HepG2 (cell line): ENCODE data around the gene SSMEM1. TPM values are rescaled to one million over a fixed set of nuclear protein-coding genes. Genes with fewer than 3 reads are reported as not detected.

Experiments
- CHD2 ChIP-seq: IDR thresholded peaks from 2 replicates; pipeline ENCODE4 v1.6.1; 2011; ENCODE audit warnings: low read depth, low read length, improper control_type of control experiment
- GATAD1 ChIP-seq: IDR thresholded peaks from 2 replicates; pipeline ENCODE4 v1.6.1; 2016; ENCODE audit warnings: missing genetic modification reagents, missing compliant biosample characterization
- JARID2 ChIP-seq: sonication (generic); formaldehyde crosslinking; IDR thresholded peaks from 2 replicates; pipeline ENCODE4 v1.8.1; 2023; ENCODE audit warnings: missing genetic modification reagents, inconsistent platforms; ENCODE audit not compliant: insufficient replicate concordance
- KMT2A ChIP-seq: sonication (generic); formaldehyde crosslinking; IDR thresholded peaks from 2 replicates; pipeline ENCODE4 v1.4.0; 2020; ENCODE audit warnings: missing genetic modification reagents
- MED1 ChIP-seq: sonication (generic); formaldehyde crosslinking; IDR thresholded peaks from 2 replicates; pipeline ENCODE4 v1.4.0; 2020; ENCODE audit warnings: missing genetic modification reagents
- NFATC3 ChIP-seq: sonication (generic); formaldehyde crosslinking; IDR thresholded peaks from 2 replicates; pipeline ENCODE4 v1.5.1; 2020; ENCODE audit warnings: mild to moderate bottlenecking, missing genetic modification reagents
- SIX1 ChIP-seq: sonication (generic); formaldehyde crosslinking; IDR thresholded peaks from 2 replicates; pipeline ENCODE4 v1.4.0; 2020; ENCODE audit warnings: missing genetic modification reagents, borderline replicate concordance
- SP5 ChIP-seq: IDR thresholded peaks from 2 replicates; pipeline ENCODE4 v1.6.1; 2016; ENCODE audit warnings: low read depth, borderline replicate concordance
- SPEN ChIP-seq: sonication (generic); formaldehyde crosslinking; IDR thresholded peaks from 2 replicates; pipeline ENCODE4 v1.5.1; 2020; ENCODE audit warnings: low read depth, mild to moderate bottlenecking, missing genetic modification reagents
- ZMAT3 ChIP-seq: sonication (generic); formaldehyde crosslinking; conservative IDR thresholded peaks from 2 replicates; pipeline ENCODE4 v1.7.0; 2021; ENCODE audit warnings: missing genetic modification reagents
- ZMYM2 ChIP-seq: sonication (generic); formaldehyde crosslinking; IDR thresholded peaks from 2 replicates; pipeline ENCODE4 v1.8.0; 2022; ENCODE audit warnings: mild to moderate bottlenecking, missing genetic modification reagents
- ZNF136 ChIP-seq: sonication (generic); formaldehyde crosslinking; IDR thresholded peaks from 2 replicates; pipeline ENCODE4 v1.8.1; 2022; ENCODE audit warnings: low read depth, mild to moderate bottlenecking, moderate library complexity, missing genetic modification reagents
- ZNF367 ChIP-seq: sonication (generic); formaldehyde crosslinking; IDR thresholded peaks from 2 replicates; pipeline ENCODE4 v1.4.0; 2020; ENCODE audit warnings: missing genetic modification reagents, borderline replicate concordance
- ZNF484 ChIP-seq: sonication (generic); formaldehyde crosslinking; IDR thresholded peaks from 2 replicates; pipeline ENCODE4 v1.5.1; 2020; ENCODE audit warnings: mild to moderate bottlenecking, low read depth, missing genetic modification reagents, borderline replicate concordance
- ZNF547 ChIP-seq: sonication (generic); formaldehyde crosslinking; IDR thresholded peaks from 2 replicates; pipeline ENCODE4 v1.5.1; 2020; ENCODE audit warnings: mild to moderate bottlenecking, missing genetic modification reagents
- ZNF772 ChIP-seq: sonication (generic); formaldehyde crosslinking; IDR thresholded peaks from 2 replicates; pipeline ENCODE4 v1.5.0; 2020; ENCODE audit warnings: mild to moderate bottlenecking, missing genetic modification reagents
- ZNF777 ChIP-seq: sonication (generic); formaldehyde crosslinking; IDR thresholded peaks from 2 replicates; pipeline ENCODE4 v1.4.0; 2020; ENCODE audit warnings: missing genetic modification reagents
- ZSCAN21 ChIP-seq: sonication (generic); formaldehyde crosslinking; IDR thresholded peaks from 2 replicates; pipeline ENCODE4 v1.8.0; 2022; ENCODE audit warnings: mild to moderate bottlenecking, missing genetic modification reagents, moderate library complexity, borderline replicate concordance
- ZSCAN25 ChIP-seq: sonication (generic); formaldehyde crosslinking; IDR thresholded peaks from 2 replicates; pipeline ENCODE4 v1.8.0; 2022; ENCODE audit warnings: mild to moderate bottlenecking, missing genetic modification reagents
- polyA plus RNA-seq, 8 experiments: library from polyadenylated mRNA; depleted of rRNA in 3 of 8; stranded (reverse) in 7 of 8; unstranded in 1 of 8; fragments of >200 nt; fragmentation: Illumina TruSeq in 4 of 8; extraction: Trizol in 4 of 8; gene quantifications; 2 replicates each; pipeline versions ENCODE4 v1.2.1 to v1.2.3, GENCODE V29; 2011 to 2016; ENCODE audit warnings: low read depth in 4 of 8, missing spikeins in 1 of 8, mixed read lengths in 1 of 8; ENCODE audit not compliant: insufficient read depth in 1 of 8
- total RNA-seq, 5 experiments: library from RNA; depleted of rRNA; stranded (reverse); fragments of >200 nt; fragmentation: Illumina TruSeq; extraction: Trizol; gene quantifications; 2 replicates each; pipeline ENCODE4 v1.2.3, GENCODE V29; 2016; ENCODE audit warnings: low read depth in 1 of 5
- TF ChIP-seq, protein P1 (sequence below), 2 experiments: fragments of 450-650 bp in 1 of 2; sonication (generic) in 1 of 2; formaldehyde crosslinking; IDR thresholded peaks; 2 replicates each; pipeline versions ENCODE4 v1.5.0 to v1.8.0; 2020 to 2022; ENCODE audit warnings: mild to moderate bottlenecking in 1 of 2, missing genetic modification reagents in 1 of 2
- TF ChIP-seq, protein P2 (sequence below): sonication (generic); formaldehyde crosslinking; IDR thresholded peaks from 2 replicates; pipeline ENCODE4 v1.8.0; 2022; ENCODE audit warnings: mild to moderate bottlenecking, missing genetic modification reagents
- TF ChIP-seq, protein P3 (sequence below): sonication (generic); formaldehyde crosslinking; IDR thresholded peaks from 2 replicates; pipeline ENCODE4 v1.5.0; 2020; ENCODE audit warnings: missing genetic modification reagents
- TF ChIP-seq, protein P4 (sequence below): sonication (generic); formaldehyde crosslinking; IDR thresholded peaks from 2 replicates; pipeline ENCODE4 v1.4.0; 2020; ENCODE audit warnings: mild to moderate bottlenecking, low read depth, missing genetic modification reagents

Gene SSMEM1
- total and polyA plus RNA-seq, 2 of the 13 experiments (the other 11 are each of a cell fraction or from before 2014, with no cell fraction given): not detected

DNA sequence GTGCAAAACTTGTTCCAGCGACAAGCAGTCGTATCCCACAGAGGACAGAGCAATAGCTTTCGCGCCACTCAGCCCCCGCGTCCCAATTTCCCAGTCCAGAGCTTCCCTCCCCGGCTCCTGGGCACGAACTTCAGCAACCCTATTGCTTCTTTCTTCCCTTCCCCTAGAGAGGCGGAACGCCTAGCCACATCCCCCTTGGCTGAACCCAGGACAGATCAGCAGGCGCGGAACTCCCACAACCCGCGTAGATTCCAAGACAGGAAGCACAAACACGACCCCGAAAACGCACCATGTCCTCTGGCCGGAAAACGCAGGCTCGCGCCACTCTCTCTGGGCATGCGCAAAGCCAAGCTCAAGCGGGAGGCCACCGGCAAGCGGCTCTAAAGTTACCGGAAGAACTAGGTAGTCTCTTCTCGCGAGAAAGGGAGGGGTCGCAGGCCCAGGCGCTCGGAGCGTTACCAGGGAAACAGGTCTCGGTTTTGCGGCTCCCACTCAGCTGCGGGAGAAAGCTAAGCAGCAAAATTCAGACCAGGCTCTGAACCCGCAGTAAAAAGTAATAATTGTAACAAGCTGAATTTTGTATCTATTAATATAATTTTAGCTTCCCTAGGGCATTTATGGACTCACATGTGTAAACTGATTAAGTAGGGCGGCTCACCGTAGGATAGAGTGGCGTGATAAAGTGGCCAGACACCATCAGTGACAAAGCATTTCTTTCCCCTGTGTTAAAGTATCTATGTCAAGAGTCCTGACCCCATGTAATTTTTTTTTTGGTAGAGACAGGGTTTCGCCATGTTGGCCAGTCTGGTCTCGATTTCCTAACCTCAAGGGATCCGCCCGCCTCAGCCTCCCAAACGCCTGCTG is 2.3 kb upstream of the SSMEM1 start, which contains the start of gene TMEM209 (continued):
- TF ChIP-seq ZNF367 (CRISPR knock-in tag) (no peak), ZSCAN21 (CRISPR knock-in tag) (no peak), MED1 (CRISPR knock-in tag) (peak; percentile 57), ZNF136 (CRISPR knock-in tag) (peak; percentile 86; the same call in 1 of the 2 replicates), ZNF547 (CRISPR knock-in tag) (peak; percentile 81), KMT2A (CRISPR knock-in tag) (peak; percentile 74; the same call in 1 of the 2 replicates), GATAD1 (CRISPR knock-in tag) (peak; percentile 93), NFATC3 (CRISPR knock-in tag) (no peak; the same call in 1 of the 2 replicates), ZMAT3 (CRISPR knock-in tag) (peak; percentile 84; the same call in 1 of the 2 replicates), ZNF777 (CRISPR knock-in tag) (no peak), SP5 (CRISPR knock-in tag) (no peak), CHD2 (peak; percentile 100), SIX1 (CRISPR knock-in tag) (peak; percentile 42; the same call in 1 of the 2 replicates), JARID2 (CRISPR knock-in tag) (peak; percentile 30), SPEN (CRISPR knock-in tag) (peak; percentile 81; the same call in 1 of the 2 replicates), ZMYM2 (0 out of 2 replicates have a peak, but pooled peaks have one; percentile 34), ZSCAN25 (CRISPR knock-in tag) (no peak), ZNF772 (peak; percentile 63; the same call in 1 of the 2 replicates), ZNF484 (no peak)
- TF ChIP-seq, protein P1, sequence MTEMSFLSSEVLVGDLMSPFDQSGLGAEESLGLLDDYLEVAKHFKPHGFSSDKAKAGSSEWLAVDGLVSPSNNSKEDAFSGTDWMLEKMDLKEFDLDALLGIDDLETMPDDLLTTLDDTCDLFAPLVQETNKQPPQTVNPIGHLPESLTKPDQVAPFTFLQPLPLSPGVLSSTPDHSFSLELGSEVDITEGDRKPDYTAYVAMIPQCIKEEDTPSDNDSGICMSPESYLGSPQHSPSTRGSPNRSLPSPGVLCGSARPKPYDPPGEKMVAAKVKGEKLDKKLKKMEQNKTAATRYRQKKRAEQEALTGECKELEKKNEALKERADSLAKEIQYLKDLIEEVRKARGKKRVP (CRISPR knock-in tag; IDR thresholded peaks at IDR 0.05): no peak; a peak in 1 of 4 replicates
- TF ChIP-seq, protein P2, sequence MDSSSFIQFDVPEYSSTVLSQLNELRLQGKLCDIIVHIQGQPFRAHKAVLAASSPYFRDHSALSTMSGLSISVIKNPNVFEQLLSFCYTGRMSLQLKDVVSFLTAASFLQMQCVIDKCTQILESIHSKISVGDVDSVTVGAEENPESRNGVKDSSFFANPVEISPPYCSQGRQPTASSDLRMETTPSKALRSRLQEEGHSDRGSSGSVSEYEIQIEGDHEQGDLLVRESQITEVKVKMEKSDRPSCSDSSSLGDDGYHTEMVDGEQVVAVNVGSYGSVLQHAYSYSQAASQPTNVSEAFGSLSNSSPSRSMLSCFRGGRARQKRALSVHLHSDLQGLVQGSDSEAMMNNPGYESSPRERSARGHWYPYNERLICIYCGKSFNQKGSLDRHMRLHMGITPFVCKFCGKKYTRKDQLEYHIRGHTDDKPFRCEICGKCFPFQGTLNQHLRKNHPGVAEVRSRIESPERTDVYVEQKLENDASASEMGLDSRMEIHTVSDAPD (CRISPR knock-in tag): no peak
- TF ChIP-seq, protein P3, sequence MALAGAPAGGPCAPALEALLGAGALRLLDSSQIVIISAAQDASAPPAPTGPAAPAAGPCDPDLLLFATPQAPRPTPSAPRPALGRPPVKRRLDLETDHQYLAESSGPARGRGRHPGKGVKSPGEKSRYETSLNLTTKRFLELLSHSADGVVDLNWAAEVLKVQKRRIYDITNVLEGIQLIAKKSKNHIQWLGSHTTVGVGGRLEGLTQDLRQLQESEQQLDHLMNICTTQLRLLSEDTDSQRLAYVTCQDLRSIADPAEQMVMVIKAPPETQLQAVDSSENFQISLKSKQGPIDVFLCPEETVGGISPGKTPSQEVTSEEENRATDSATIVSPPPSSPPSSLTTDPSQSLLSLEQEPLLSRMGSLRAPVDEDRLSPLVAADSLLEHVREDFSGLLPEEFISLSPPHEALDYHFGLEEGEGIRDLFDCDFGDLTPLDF: peak; percentile 83
- TF ChIP-seq, protein P4, sequence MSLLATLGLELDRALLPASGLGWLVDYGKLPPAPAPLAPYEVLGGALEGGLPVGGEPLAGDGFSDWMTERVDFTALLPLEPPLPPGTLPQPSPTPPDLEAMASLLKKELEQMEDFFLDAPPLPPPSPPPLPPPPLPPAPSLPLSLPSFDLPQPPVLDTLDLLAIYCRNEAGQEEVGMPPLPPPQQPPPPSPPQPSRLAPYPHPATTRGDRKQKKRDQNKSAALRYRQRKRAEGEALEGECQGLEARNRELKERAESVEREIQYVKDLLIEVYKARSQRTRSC (CRISPR knock-in tag): no peak
